Peyer's patch (tissue), 4 donors: ENCODE results near the gene SNU13.
"Not testable (repeated sequence)": the region's sequence is repeated elsewhere in the genome, so short reads cannot be mapped to it uniquely, and the experiment has no call there.

Experiments
- POLR2A ChIP-seq, 2 donors: fragments of 450-650 bp; IDR thresholded peaks; one replicate each; pipeline ENCODE4 v1.5.1; 2017; ENCODE audit warnings: antibody characterized with exemption in 2 of 2, mild to moderate bottlenecking in 2 of 2, moderate library complexity in 2 of 2
- TF ChIP-seq, protein P1 (sequence below), 6 experiments: fragments of 450-650 bp in 4 of 6; fragments of 200-600 bp in 2 of 6; sonication (generic) in 1 of 6; IDR thresholded peaks; one replicate each; pipeline ENCODE4 v1.5.1; 2017 to 2019; ENCODE audit warnings: antibody characterized with exemption in 6 of 6, mild to moderate bottlenecking in 3 of 6, moderate library complexity in 1 of 6

DNA sequence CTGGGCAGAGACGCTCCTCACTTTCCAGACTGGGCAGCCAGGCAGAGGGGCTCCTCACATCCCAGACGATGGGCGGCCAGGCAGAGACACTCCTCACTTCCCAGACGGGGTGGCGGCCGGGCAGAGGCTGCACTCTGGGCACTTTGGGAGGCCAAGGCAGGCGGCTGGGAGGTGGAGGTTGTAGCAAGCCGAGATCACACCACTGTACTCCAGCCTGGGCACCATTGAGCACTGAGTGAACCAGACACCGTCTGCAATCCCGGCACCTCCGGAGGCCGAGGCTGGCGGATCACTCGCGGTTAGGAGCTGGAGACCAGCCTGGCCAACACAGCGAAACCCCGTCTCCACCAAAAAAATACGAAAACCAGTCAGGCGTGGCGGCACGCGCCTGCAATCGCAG is 57.1 kb downstream of the SNU13 start:
- TF ChIP-seq, protein P1, sequence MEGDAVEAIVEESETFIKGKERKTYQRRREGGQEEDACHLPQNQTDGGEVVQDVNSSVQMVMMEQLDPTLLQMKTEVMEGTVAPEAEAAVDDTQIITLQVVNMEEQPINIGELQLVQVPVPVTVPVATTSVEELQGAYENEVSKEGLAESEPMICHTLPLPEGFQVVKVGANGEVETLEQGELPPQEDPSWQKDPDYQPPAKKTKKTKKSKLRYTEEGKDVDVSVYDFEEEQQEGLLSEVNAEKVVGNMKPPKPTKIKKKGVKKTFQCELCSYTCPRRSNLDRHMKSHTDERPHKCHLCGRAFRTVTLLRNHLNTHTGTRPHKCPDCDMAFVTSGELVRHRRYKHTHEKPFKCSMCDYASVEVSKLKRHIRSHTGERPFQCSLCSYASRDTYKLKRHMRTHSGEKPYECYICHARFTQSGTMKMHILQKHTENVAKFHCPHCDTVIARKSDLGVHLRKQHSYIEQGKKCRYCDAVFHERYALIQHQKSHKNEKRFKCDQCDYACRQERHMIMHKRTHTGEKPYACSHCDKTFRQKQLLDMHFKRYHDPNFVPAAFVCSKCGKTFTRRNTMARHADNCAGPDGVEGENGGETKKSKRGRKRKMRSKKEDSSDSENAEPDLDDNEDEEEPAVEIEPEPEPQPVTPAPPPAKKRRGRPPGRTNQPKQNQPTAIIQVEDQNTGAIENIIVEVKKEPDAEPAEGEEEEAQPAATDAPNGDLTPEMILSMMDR (IDR thresholded peaks at IDR 0.05), result not testable (repeated sequence)
- TF ChIP-seq POLR2A (IDR thresholded peaks at IDR 0.05), result not testable (repeated sequence)
